SK-N-SH (cell line): ENCODE measurements around the gene FAM114A1.

ENCODE experiments used
- MXI1 ChIP-seq: IDR thresholded peaks from 2 replicates; pipeline ENCODE4 v1.6.1; 2012; ENCODE audit warnings: mild to moderate bottlenecking, low read depth, low read length, improper control_type of control experiment
- NRF1 ChIP-seq: IDR thresholded peaks from 2 replicates; pipeline ENCODE4 v1.6.1; 2012; ENCODE audit warnings: low read depth, mild to moderate bottlenecking, low read length
- REST ChIP-seq: IDR thresholded peaks from 2 replicates; pipeline ENCODE4 v1.6.1; 2012; ENCODE audit warnings: mild to moderate bottlenecking, low read depth, low read length, moderate library complexity
- TF ChIP-seq, protein P1 (sequence below): IDR thresholded peaks from 2 replicates; pipeline ENCODE4 v1.4.0; 2012; ENCODE audit warnings: low read depth, borderline replicate concordance

DNA sequence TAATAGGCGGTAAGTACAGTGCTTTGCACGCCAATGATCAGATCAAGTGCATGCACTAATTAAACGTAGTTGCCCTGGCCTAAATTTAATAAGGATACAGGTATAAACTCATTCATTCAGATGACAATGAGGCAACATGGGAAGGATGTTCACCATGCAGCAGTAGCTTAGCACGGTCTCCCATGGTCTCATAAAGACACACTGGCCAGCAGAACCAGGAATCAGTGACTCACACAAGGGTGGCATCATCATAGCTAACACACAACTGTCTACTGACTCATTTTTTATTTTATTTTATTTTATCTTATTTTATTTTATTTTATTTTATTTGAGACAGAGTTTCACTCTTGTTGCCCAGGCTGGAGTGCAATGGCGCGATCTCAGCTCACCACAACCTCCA, 121.9 kb downstream of the FAM114A1 start:
- no peak for TF ChIP-seq MXI1
- TF ChIP-seq, protein P1, sequence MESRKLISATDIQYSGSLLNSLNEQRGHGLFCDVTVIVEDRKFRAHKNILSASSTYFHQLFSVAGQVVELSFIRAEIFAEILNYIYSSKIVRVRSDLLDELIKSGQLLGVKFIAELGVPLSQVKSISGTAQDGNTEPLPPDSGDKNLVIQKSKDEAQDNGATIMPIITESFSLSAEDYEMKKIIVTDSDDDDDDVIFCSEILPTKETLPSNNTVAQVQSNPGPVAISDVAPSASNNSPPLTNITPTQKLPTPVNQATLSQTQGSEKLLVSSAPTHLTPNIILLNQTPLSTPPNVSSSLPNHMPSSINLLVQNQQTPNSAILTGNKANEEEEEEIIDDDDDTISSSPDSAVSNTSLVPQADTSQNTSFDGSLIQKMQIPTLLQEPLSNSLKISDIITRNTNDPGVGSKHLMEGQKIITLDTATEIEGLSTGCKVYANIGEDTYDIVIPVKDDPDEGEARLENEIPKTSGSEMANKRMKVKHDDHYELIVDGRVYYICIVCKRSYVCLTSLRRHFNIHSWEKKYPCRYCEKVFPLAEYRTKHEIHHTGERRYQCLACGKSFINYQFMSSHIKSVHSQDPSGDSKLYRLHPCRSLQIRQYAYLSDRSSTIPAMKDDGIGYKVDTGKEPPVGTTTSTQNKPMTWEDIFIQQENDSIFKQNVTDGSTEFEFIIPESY, result no peak
- no peak for TF ChIP-seq NRF1
- no peak for TF ChIP-seq REST
